K562 (cell line): ENCODE data around the gene MSL2. TPM values are rescaled to one million over a fixed set of nuclear protein-coding genes. Genes with fewer than 3 reads are reported as not detected.

Experiments used
- CHD2 ChIP-seq: IDR thresholded peaks from 2 replicates; pipeline ENCODE4 v1.6.1; 2011; ENCODE audit warnings: low read depth, low read length
- CREM ChIP-seq: IDR thresholded peaks from 2 replicates; pipeline ENCODE4 v1.6.1; 2014; ENCODE audit warnings: antibody characterized with exemption, low read depth
- CSDE1 ChIP-seq, 2 experiments: fragments of 450-650 bp; IDR thresholded peaks; 2 replicates each; pipeline ENCODE4 v1.6.1; 2016; ENCODE audit warnings: mild to moderate bottlenecking in 1 of 2
- CXXC5 ChIP-seq: fragments of 250-450 bp; sonication (Bioruptor Pico); IDR thresholded peaks from 2 replicates; pipeline ENCODE4 v1.8.0; 2022; ENCODE audit warnings: inconsistent platforms, mild to moderate bottlenecking, moderate library complexity
- KDM1A ChIP-seq, 2 experiments: fragments of 450-650 bp; IDR thresholded peaks; 2 replicates each; pipeline ENCODE4 v1.6.1; 2016; ENCODE audit warnings: mild to moderate bottlenecking in 2 of 2
- KLF1 ChIP-seq: fragments of 450-650 bp; IDR thresholded peaks from 2 replicates; pipeline ENCODE4 v1.6.1; 2016; ENCODE audit warnings: missing genetic modification characterization, missing compliant biosample characterization
- LARP7 ChIP-seq: fragments of 450-650 bp; IDR thresholded peaks from 2 replicates; pipeline ENCODE4 v1.6.1; 2016
- LEF1 ChIP-seq: fragments of 450-650 bp; IDR thresholded peaks from 2 replicates; pipeline ENCODE4 v1.6.1; 2016; ENCODE audit warnings: mild to moderate bottlenecking
- MAFK ChIP-seq: IDR thresholded peaks from 2 replicates; pipeline ENCODE4 v1.6.1; 2011; ENCODE audit warnings: low read length, improper control_type of control experiment
- PML ChIP-seq: IDR thresholded peaks from 2 replicates; pipeline ENCODE4 v1.6.1; 2012; ENCODE audit warnings: low read length, inconsistent platforms
- POLR2G ChIP-seq: fragments of 200-400 bp; formaldehyde crosslinking; IDR thresholded peaks from 2 replicates; pipeline ENCODE4 v1.6.1; 2017; ENCODE audit warnings: low read depth, mild to moderate bottlenecking, antibody characterized with exemption, low read length, moderate library complexity
- PPARD ChIP-seq: fragments of 250-450 bp; sonication (Bioruptor Pico); IDR thresholded peaks from 2 replicates; pipeline ENCODE4 v1.8.0; 2022; ENCODE audit warnings: inconsistent platforms, mild to moderate bottlenecking, moderate library complexity
- PRPF4 ChIP-seq: fragments of 200-400 bp; formaldehyde crosslinking; IDR thresholded peaks from one replicate; pipeline ENCODE4 v1.6.1; 2017; ENCODE audit warnings: low read length, low read depth, mild to moderate bottlenecking; ENCODE audit not compliant: insufficient read depth, poor library complexity, severe bottlenecking
- RCOR1 ChIP-seq, 2 experiments: IDR thresholded peaks; 2 replicates each; pipeline ENCODE4 v1.6.1; 2012; ENCODE audit warnings: low read depth in 2 of 2, low read length in 2 of 2, borderline replicate concordance in 1 of 2, improper control_type of control experiment in 1 of 2
- SAFB ChIP-seq: fragments of 200-400 bp; formaldehyde crosslinking; IDR thresholded peaks from 2 replicates; pipeline ENCODE4 v1.6.1; 2017; ENCODE audit warnings: low read depth, low read length, borderline replicate concordance
- TAL1 ChIP-seq: fragments of 450-650 bp; IDR thresholded peaks from 2 replicates; pipeline ENCODE4 v1.6.1; 2016; ENCODE audit warnings: mild to moderate bottlenecking
- U2AF1 ChIP-seq: fragments of 200-400 bp; formaldehyde crosslinking; optimal IDR thresholded peaks from 2 replicates; pipeline ENCODE3; 2017; ENCODE audit warnings: mild to moderate bottlenecking, low read depth, low read length, moderate library complexity
- ZNF133 ChIP-seq: fragments of 250-450 bp; sonication (Bioruptor Pico); IDR thresholded peaks from 2 replicates; pipeline ENCODE4 v1.4.0; 2020; ENCODE audit warnings: mild to moderate bottlenecking
- ZNF146 ChIP-seq: IDR thresholded peaks from one replicate; pipeline ENCODE4 v1.6.1; 2018; ENCODE audit warnings: missing compliant biosample characterization; ENCODE audit not compliant: unreplicated experiment
- ZZZ3 ChIP-seq: fragments of 450-650 bp; IDR thresholded peaks from 2 replicates; pipeline ENCODE4 v1.6.1; 2016; ENCODE audit warnings: antibody characterized with exemption, mild to moderate bottlenecking, moderate library complexity
- polyA plus RNA-seq, 8 experiments: library from polyadenylated mRNA; depleted of rRNA in 4 of 8; stranded (reverse) in 5 of 8; unstranded in 3 of 8; fragments of >200 nt; fragmentation: Nextera tagmentation in 2 of 8; fragmentation: Illumina TruSeq in 1 of 8; extraction: Ambion mirVana in 2 of 8; extraction: Trizol in 1 of 8; gene quantifications; 2 replicates each; pipeline versions ENCODE4 v1.2.1 to v1.2.3, GENCODE V29; 2011 to 2014; ENCODE audit warnings: inconsistent platforms in 1 of 8, missing spikeins in 1 of 8
- total RNA-seq, 7 experiments: library from RNA; depleted of rRNA in 6 of 7; stranded (reverse); fragments of >200 nt in 6 of 7; fragmentation: Illumina TruSeq in 2 of 7; extraction: Trizol in 2 of 7; gene quantifications; 2 replicates each; pipeline versions ENCODE4 v1.2.1 to v1.2.3, GENCODE V29; 2011 to 2021; ENCODE audit warnings: low replicate concordance in 1 of 7
- TF ChIP-seq, protein P1 (sequence below), 2 experiments: fragments of 200-800 bp in 1 of 2; sonication (Bioruptor generic) in 1 of 2; sonication (generic) in 1 of 2; formaldehyde crosslinking in 1 of 2; IDR thresholded peaks in 1 of 2; conservative IDR thresholded peaks in 1 of 2; 2 replicates each; pipeline versions ENCODE4 v1.5.0 to v1.6.1; 2016 to 2020; ENCODE audit warnings: missing compliant biosample characterization in 1 of 2, missing genetic modification characterization in 1 of 2, missing genetic modification reagents in 1 of 2
- TF ChIP-seq, protein P2 (sequence below), 2 experiments: fragments of 450-650 bp; conservative IDR thresholded peaks; 2 replicates each; pipeline ENCODE4 v1.6.1; 2017; ENCODE audit warnings: mild to moderate bottlenecking in 2 of 2, moderate library complexity in 2 of 2
- TF ChIP-seq, protein P3 (sequence below): sonication (generic); formaldehyde crosslinking; IDR thresholded peaks from 2 replicates; pipeline ENCODE4 v1.9.0; 2022; ENCODE audit warnings: mild to moderate bottlenecking, missing genetic modification reagents
- TF ChIP-seq, protein P4 (sequence below): IDR thresholded peaks from 2 replicates; pipeline ENCODE4 v1.6.1; 2011; ENCODE audit not compliant: insufficient read length; ENCODE audit errors: extremely low read depth

MSL2 gene
- total and polyA plus RNA-seq, 9 of the 15 experiments (the other 6 are each of a cell fraction or from before 2014, with no cell fraction given), result 1.9 to 19.9 (median 9.1) TPM

DNA sequence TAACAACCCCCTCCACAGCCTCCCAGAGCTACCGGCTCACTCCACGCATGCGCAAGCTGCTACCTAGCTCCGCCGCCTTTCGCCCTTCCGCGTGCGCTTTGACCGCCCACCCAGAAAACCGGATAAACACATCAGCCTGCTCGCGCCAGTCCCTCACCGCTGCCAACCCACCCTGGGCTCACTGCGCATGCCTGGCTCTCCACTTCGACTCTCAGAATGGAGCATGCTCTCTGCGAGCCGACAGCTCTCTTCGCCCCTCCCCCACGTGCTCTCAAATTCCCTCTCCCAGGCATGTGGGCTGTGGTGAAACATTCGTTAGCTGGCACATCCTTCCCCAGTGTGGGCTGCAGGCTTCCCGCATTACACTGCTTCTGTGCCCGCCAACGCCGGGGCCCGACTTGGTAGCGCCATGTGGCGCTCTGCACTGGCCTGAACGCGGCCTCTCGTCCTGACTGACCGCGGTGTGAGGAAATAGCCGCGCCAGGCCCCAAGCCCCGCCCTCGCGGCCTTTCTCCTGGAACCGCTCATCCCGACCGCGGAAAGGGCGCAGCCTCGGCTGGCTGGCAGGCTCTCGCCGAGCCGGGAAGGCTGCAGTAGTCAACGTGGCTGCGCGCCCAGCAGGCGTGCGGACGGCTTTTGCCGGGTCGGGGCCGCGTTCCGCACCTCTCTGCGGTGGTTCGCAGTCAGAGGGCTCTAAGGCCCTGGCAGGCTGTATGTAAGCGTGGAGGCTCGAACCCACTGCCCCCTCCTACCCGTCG lies 445 bp upstream of the MSL2 start (continued):
- TF ChIP-seq, protein P1, sequence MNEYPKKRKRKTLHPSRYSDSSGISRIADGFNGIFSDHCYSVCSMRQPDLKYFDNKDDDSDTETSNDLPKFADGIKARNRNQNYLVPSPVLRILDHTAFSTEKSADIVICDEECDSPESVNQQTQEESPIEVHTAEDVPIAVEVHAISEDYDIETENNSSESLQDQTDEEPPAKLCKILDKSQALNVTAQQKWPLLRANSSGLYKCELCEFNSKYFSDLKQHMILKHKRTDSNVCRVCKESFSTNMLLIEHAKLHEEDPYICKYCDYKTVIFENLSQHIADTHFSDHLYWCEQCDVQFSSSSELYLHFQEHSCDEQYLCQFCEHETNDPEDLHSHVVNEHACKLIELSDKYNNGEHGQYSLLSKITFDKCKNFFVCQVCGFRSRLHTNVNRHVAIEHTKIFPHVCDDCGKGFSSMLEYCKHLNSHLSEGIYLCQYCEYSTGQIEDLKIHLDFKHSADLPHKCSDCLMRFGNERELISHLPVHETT (CRISPR knock-in tag; conservative IDR thresholded peaks at IDR 0.05 in 1 of 2, IDR thresholded peaks at IDR 0.05 in 1 of 2), result no peak; a peak in 1 of 4 replicates
- TF ChIP-seq, protein P2, sequence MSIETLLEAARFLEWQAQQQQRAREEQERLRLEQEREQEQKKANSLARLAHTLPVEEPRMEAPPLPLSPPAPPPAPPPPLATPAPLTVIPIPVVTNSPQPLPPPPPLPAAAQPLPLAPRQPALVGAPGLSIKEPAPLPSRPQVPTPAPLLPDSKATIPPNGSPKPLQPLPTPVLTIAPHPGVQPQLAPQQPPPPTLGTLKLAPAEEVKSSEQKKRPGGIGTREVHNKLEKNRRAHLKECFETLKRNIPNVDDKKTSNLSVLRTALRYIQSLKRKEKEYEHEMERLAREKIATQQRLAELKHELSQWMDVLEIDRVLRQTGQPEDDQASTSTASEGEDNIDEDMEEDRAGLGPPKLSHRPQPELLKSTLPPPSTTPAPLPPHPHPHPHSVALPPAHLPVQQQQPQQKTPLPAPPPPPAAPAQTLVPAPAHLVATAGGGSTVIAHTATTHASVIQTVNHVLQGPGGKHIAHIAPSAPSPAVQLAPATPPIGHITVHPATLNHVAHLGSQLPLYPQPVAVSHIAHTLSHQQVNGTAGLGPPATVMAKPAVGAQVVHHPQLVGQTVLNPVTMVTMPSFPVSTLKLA (conservative IDR thresholded peaks at IDR 0.05), result peak; percentile 96 to 97
- TF ChIP-seq PPARD (CRISPR knock-in tag) (no peak), CSDE1 (IDR thresholded peaks at IDR 0.05) (peak in 1 of 2 experiments; percentile 50; a peak in 1 of 4 replicates), POLR2G (peak; percentile 97), U2AF1 (no peak), ZNF133 (no peak), PRPF4 (peak; percentile 67), MAFK (no peak), ZZZ3 (0 out of 2 replicates have a peak, but pooled peaks have one; percentile 31), CXXC5 (peak; percentile 63), ZNF146 (peak; percentile 8), LEF1 (peak; percentile 66; the same call in 1 of the 2 replicates), KLF1 (tag) (peak; percentile 71; the same call in 1 of the 2 replicates), PML (no peak), KDM1A (IDR thresholded peaks at IDR 0.05) (no peak), LARP7 (no peak), SAFB (0 out of 2 replicates have a peak, but pooled peaks have one; percentile 26), CREM (peak; percentile 39), RCOR1 (IDR thresholded peaks at IDR 0.05; ENCODE audit: borderline replicate concordance in 1 of 2, low read depth in 2 of 2, low read length in 2 of 2) (no peak), TAL1 (no peak), CHD2 (peak; percentile 54)
- TF ChIP-seq, protein P3, sequence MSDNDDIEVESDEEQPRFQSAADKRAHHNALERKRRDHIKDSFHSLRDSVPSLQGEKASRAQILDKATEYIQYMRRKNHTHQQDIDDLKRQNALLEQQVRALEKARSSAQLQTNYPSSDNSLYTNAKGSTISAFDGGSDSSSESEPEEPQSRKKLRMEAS (CRISPR knock-in tag), result peak; percentile 99
- TF ChIP-seq, protein P4, sequence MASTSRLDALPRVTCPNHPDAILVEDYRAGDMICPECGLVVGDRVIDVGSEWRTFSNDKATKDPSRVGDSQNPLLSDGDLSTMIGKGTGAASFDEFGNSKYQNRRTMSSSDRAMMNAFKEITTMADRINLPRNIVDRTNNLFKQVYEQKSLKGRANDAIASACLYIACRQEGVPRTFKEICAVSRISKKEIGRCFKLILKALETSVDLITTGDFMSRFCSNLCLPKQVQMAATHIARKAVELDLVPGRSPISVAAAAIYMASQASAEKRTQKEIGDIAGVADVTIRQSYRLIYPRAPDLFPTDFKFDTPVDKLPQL, result no peak
